ENCODE results near the gene FZD10. TPM values are rescaled to one million over a fixed set of nuclear protein-coding genes. Genes with fewer than 3 reads are reported as not detected.

Gene FZD10
- total and polyA plus RNA-seq, 4 experiments from 2014 or later = not detected

DNA sequence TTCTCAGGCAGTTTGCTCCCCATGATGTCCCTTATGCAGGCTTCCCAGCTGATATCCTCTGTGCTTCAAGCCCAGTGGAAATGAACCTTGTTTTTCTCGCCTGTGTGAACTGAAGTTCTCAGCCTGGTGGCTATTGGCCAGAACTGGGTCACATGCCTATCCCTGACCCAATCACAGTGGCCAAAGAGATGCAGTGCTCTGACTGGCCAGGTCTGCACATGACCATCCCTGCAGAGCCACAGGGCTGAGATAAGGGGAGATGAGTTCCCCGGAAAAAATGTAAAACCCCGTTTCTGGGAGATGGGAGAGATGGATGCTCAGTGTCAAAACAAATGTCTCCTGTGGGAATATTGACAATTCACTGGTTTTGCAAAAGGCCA, 34.7 kb upstream of the FZD10 start:
- no peak overlapping the region for H3K4me3 Mint-ChIP-seq
- no peaks in the 10 kb centered on the region for H3K27me3 ChIP-seq (ENCODE audit: insufficient read depth, low read length)
- H3K9me3 Mint-ChIP-seq = peaks cover 0 to 13% (median 4%) of the 10 kb centered on the region in 8 donors
- DNase-seq = no peak
- H3K4me3 ChIP-seq (ENCODE audit: low read length in 2 of 2) = no peak overlapping the region
- CTCF ChIA-PET (ENCODE audit: partially characterized antibody) = no interaction called here
- H3K4me1 ChIP-seq (ENCODE audit: insufficient read depth, low read length) = no peaks in the 10 kb centered on the region
- no peaks in the 10 kb centered on the region for H3K36me3 ChIP-seq (ENCODE audit: insufficient read depth, low read length)
- POLR2A ChIA-PET (ENCODE audit: partially characterized antibody) = no interaction called here
- H3K36me3 Mint-ChIP-seq = no peaks in the 10 kb centered on the region
- H3K27ac ChIP-seq (ENCODE audit: low read depth, low read length) = no peak overlapping the region
- no peaks in the 10 kb centered on the region for H3K9me3 ChIP-seq (ENCODE audit: control insufficient read depth in 1 of 2, low read length in 2 of 2)
- H3K27ac Mint-ChIP-seq = no peak overlapping the region
- intact Hi-C loops (cut with micrococcal nuclease) = no loop called here
- H3K27me3 Mint-ChIP-seq = peaks cover 0 to under 1% of the 10 kb centered on the region in 2 donors
- H3K4me1 Mint-ChIP-seq = no peaks in the 10 kb centered on the region

GRCh38 chr12:130127912-130128789, 34.1 kb upstream of the FZD10 start:
- Histone ChIP-seq H3K9me3 (ENCODE audit: control insufficient read depth in 1 of 2, low read length in 2 of 2) (no peaks in the 10 kb centered on the region), H3K27ac (ENCODE audit: low read depth, low read length) (no peak overlapping the region), H3K4me3 (ENCODE audit: low read length in 2 of 2) (no peak overlapping the region), H3K27me3 (ENCODE audit: insufficient read depth, low read length) (no peaks in the 10 kb centered on the region), H3K36me3 (ENCODE audit: insufficient read depth, low read length) (no peaks in the 10 kb centered on the region), H3K4me1 (ENCODE audit: insufficient read depth, low read length) (no peaks in the 10 kb centered on the region)
- no peaks in the 10 kb centered on the region for H3K36me3 Mint-ChIP-seq
- ChIA-PET CTCF (ENCODE audit: partially characterized antibody) (no interaction called here), POLR2A (ENCODE audit: partially characterized antibody) (no interaction called here)
- no peak for DNase-seq
- H3K4me3 Mint-ChIP-seq = no peak overlapping the region
- intact Hi-C loops (cut with micrococcal nuclease) = no loop called here
- H3K27ac Mint-ChIP-seq = no peak overlapping the region
- H3K27me3 Mint-ChIP-seq = peaks cover 0 to 4% of the 10 kb centered on the region in 2 donors
- H3K4me1 Mint-ChIP-seq = no peaks in the 10 kb centered on the region
- H3K9me3 Mint-ChIP-seq = peaks cover 0 to 13% (median 4%) of the 10 kb centered on the region in 8 donors

DNA sequence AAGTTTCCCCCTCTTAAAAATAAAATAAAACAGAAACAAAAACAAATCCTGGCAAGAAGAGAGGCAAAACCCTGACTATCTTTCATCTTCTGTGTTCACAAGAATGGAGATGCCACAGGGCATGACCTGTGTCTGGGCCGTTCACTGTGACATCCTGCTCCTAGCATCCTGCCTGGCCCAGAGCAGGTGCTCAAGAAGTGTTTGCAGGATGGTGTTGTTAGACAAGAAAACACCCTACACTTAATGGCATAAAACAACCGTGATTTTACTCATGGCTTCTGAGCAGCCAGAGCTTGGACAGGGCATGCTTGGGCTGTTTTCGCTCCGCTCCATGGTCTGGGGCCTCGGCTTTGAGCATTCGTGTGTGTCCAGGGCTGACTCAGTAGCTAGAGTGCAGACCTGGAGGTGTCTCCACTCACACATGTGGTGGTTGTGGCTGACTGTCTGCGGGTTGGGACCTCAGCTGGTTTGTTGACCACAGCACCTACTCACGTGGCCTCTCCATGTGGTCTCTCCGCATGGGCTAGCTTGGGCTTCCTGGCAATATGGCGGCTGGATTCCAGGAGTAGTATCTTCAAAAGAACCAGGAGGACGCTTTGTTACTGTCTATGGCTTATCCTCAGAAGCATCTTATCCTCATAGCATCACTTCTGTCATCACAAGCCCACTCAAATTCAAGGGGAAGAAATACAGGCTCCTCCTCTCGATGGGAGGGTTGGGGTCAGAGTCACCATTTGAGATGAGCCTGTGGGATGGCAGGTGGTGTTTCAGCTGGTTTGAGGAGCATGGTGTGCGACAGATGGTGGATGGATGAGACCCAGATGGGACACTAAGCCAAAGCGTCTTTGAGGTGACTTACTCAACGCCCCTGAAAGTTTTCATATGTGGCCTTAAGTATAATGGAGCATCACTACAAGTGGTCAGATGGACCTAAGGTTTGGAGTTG, 33.2 kb upstream of the FZD10 start:
- Histone ChIP-seq H3K4me1 (ENCODE audit: insufficient read depth, low read length) (no peaks in the 10 kb centered on the region), H3K9me3 (ENCODE audit: control insufficient read depth in 1 of 2, low read length in 2 of 2) (no peaks in the 10 kb centered on the region), H3K4me3 (ENCODE audit: low read length in 2 of 2) (no peak overlapping the region), H3K27me3 (ENCODE audit: insufficient read depth, low read length) (no peaks in the 10 kb centered on the region), H3K36me3 (ENCODE audit: insufficient read depth, low read length) (no peaks in the 10 kb centered on the region), H3K27ac (ENCODE audit: low read depth, low read length) (no peak overlapping the region)
- DNase-seq = no peak
- no peaks in the 10 kb centered on the region for H3K36me3 Mint-ChIP-seq
- POLR2A ChIA-PET (ENCODE audit: partially characterized antibody) = no interaction called here
- peaks cover 0 to 6% of the 10 kb centered on the region in 2 donors for H3K27me3 Mint-ChIP-seq
- H3K4me3 Mint-ChIP-seq = no peak overlapping the region
- H3K4me1 Mint-ChIP-seq = peaks cover 0 to 4% (median under 1%) of the 10 kb centered on the region in 4 donors
- H3K9me3 Mint-ChIP-seq = peaks cover 0 to 16% (median 4%) of the 10 kb centered on the region in 8 donors
- CTCF ChIA-PET (ENCODE audit: partially characterized antibody) = no interaction called here
- intact Hi-C loops (cut with micrococcal nuclease) = no loop called here
- H3K27ac Mint-ChIP-seq = no peak overlapping the region

DNA sequence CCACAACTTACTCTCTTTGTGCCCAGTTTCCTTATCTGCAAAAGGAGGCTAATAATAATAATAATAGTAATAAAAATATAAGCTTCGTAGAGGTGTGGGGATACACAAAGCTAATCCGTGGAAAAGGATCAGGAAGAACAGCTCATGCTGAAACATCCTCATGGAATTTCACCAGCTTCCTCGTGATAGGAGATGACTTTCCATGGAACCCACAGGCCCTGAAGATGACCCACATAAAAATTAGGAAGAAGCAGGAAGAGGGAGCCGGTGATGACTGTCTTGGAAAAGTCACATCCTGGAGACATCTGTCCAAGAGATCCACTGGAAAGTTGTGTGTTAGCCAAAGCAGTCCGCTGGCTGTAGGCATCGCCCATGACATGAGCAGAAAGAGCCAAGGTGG, 31.9 kb upstream of the FZD10 start:
- H3K27me3 ChIP-seq (ENCODE audit: insufficient read depth, low read length) = no peaks in the 10 kb centered on the region
- Mint-ChIP-seq H3K27me3 (peaks cover 0 to 6% of the 10 kb centered on the region in 2 donors), H3K27ac (no peak overlapping the region), H3K9me3 (peaks cover 0 to 14% (median 4%) of the 10 kb centered on the region in 8 donors), H3K4me1 (peaks cover 0 to 4% (median under 1%) of the 10 kb centered on the region in 4 donors), H3K4me3 (no peak overlapping the region), H3K36me3 (no peaks in the 10 kb centered on the region)
- no peaks in the 10 kb centered on the region for H3K4me1 ChIP-seq (ENCODE audit: insufficient read depth, low read length)
- ChIA-PET CTCF (ENCODE audit: partially characterized antibody) (no interaction called here), POLR2A (ENCODE audit: partially characterized antibody) (no interaction called here)
- no peaks in the 10 kb centered on the region for H3K36me3 ChIP-seq (ENCODE audit: insufficient read depth, low read length)
- H3K4me3 ChIP-seq (ENCODE audit: low read length in 2 of 2) = no peak overlapping the region
- H3K9me3 ChIP-seq (ENCODE audit: control insufficient read depth in 1 of 2, low read length in 2 of 2) = no peaks in the 10 kb centered on the region
- H3K27ac ChIP-seq (ENCODE audit: low read depth, low read length) = no peak overlapping the region
- intact Hi-C loops (cut with micrococcal nuclease) = no loop called here
- DNase-seq = no peak

DNA sequence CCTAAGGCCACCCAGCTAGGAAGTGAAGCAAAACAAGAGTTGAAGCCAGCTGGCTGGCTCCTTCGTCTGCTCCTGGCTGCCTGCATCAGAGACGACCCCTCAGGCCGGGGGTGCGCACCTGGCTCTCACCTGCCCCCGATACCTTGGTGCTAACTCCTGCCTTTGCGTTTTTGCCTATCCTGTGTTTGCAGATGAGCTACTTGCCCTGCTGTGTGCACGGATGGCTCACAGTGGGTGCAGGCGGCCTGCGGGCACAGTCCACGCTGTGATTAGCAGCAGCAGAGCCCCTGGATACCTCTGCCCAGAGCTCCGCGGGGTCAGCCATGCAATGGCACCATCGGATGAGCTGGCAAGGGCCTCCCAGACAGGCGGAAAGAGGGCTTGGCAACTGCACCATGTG, 31.2 kb upstream of the FZD10 start:
- no peak overlapping the region for H3K27ac ChIP-seq (ENCODE audit: low read depth, low read length)

DNA sequence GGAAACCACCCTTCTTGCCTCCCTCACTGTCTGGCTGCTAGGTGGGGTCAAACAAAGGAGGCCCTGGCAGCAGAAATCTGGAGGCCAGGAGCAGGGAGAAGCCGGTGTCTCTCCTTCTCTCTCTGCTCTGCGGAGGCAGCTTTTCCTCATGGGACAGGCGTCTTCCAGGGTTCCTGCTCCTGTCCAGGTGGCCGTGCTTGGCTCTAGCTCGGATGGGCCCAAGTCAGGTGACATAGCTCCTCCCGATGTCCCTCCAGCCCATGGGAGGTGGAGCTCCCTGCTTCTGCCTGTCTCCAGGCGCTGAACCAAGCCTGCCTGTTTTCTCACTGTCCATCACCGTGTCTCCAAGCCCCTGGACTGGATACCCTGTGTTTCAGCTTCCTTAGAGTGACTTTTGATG, 30.5 kb upstream of the FZD10 start:
- no peak overlapping the region for H3K27ac ChIP-seq (ENCODE audit: low read depth, low read length)
- no peak overlapping the region for H3K4me3 ChIP-seq (ENCODE audit: low read length in 2 of 2)
- CTCF ChIA-PET (ENCODE audit: partially characterized antibody) = no interaction called here
- no peaks in the 10 kb centered on the region for H3K36me3 ChIP-seq (ENCODE audit: insufficient read depth, low read length)
- POLR2A ChIA-PET (ENCODE audit: partially characterized antibody) = no interaction called here
- DNase-seq = no peak
- Mint-ChIP-seq H3K27me3 (peaks cover 0 to 6% of the 10 kb centered on the region in 2 donors), H3K36me3 (no peaks in the 10 kb centered on the region), H3K9me3 (peaks cover 0 to 12% (median 5%) of the 10 kb centered on the region in 8 donors), H3K27ac (no peak overlapping the region), H3K4me3 (no peak overlapping the region), H3K4me1 (peaks cover 0 to 4% (median under 1%) of the 10 kb centered on the region in 4 donors)
- H3K9me3 ChIP-seq (ENCODE audit: control insufficient read depth in 1 of 2, low read length in 2 of 2) = no peaks in the 10 kb centered on the region
- intact Hi-C loops (cut with micrococcal nuclease) = no loop called here
- no peaks in the 10 kb centered on the region for H3K4me1 ChIP-seq (ENCODE audit: insufficient read depth, low read length)
- no peaks in the 10 kb centered on the region for H3K27me3 ChIP-seq (ENCODE audit: insufficient read depth, low read length)

More for the DNA sequence above, 31.2 kb upstream of the FZD10 start:
- Mint-ChIP-seq H3K27me3 (peaks cover 0 to 6% of the 10 kb centered on the region in 2 donors), H3K27ac (no peak overlapping the region), H3K4me3 (no peak overlapping the region), H3K36me3 (no peaks in the 10 kb centered on the region), H3K4me1 (peaks cover 0 to 4% (median under 1%) of the 10 kb centered on the region in 4 donors), H3K9me3 (peaks cover 0 to 12% (median 5%) of the 10 kb centered on the region in 8 donors)
- H3K36me3 ChIP-seq (ENCODE audit: insufficient read depth, low read length) = no peaks in the 10 kb centered on the region
- no peak for DNase-seq
- intact Hi-C loops (cut with micrococcal nuclease) = no loop called here
- ChIA-PET POLR2A (ENCODE audit: partially characterized antibody) (no interaction called here), CTCF (ENCODE audit: partially characterized antibody) (no interaction called here)
- no peak overlapping the region for H3K4me3 ChIP-seq (ENCODE audit: low read length in 2 of 2)
- no peaks in the 10 kb centered on the region for H3K27me3 ChIP-seq (ENCODE audit: insufficient read depth, low read length)
- no peaks in the 10 kb centered on the region for H3K4me1 ChIP-seq (ENCODE audit: insufficient read depth, low read length)
- no peaks in the 10 kb centered on the region for H3K9me3 ChIP-seq (ENCODE audit: control insufficient read depth in 1 of 2, low read length in 2 of 2)

GRCh38 chr12:130132831-130133511, 29.3 kb upstream of the FZD10 start:
- peaks cover 0 to 4% (median under 1%) of the 10 kb centered on the region in 4 donors for H3K4me1 Mint-ChIP-seq
- intact Hi-C loops (cut with micrococcal nuclease) = no loop called here
- DNase-seq = no peak
- H3K9me3 Mint-ChIP-seq = peaks cover 0 to 16% (median 5%) of the 10 kb centered on the region in 8 donors
- ChIA-PET POLR2A (ENCODE audit: partially characterized antibody) (no interaction called here), CTCF (ENCODE audit: partially characterized antibody) (no interaction called here)
- no peaks in the 10 kb centered on the region for H3K36me3 ChIP-seq (ENCODE audit: insufficient read depth, low read length)
- H3K9me3 ChIP-seq (ENCODE audit: control insufficient read depth in 1 of 2, low read length in 2 of 2) = no peaks in the 10 kb centered on the region
- H3K4me1 ChIP-seq (ENCODE audit: insufficient read depth, low read length) = no peaks in the 10 kb centered on the region
- H3K4me3 Mint-ChIP-seq = no peak overlapping the region
- H3K27ac ChIP-seq (ENCODE audit: low read depth, low read length) = no peak overlapping the region
- no peak overlapping the region for H3K4me3 ChIP-seq (ENCODE audit: low read length in 2 of 2)
- peaks cover 0 to 6% of the 10 kb centered on the region in 2 donors for H3K27me3 Mint-ChIP-seq
- no peaks in the 10 kb centered on the region for H3K36me3 Mint-ChIP-seq
- H3K27ac Mint-ChIP-seq = no peak overlapping the region
- H3K27me3 ChIP-seq (ENCODE audit: insufficient read depth, low read length) = no peaks in the 10 kb centered on the region

All from CD4-positive, alpha-beta memory T cell (primary cell).